Measurements from ENCODE around the gene CUEDC2.

DNA sequence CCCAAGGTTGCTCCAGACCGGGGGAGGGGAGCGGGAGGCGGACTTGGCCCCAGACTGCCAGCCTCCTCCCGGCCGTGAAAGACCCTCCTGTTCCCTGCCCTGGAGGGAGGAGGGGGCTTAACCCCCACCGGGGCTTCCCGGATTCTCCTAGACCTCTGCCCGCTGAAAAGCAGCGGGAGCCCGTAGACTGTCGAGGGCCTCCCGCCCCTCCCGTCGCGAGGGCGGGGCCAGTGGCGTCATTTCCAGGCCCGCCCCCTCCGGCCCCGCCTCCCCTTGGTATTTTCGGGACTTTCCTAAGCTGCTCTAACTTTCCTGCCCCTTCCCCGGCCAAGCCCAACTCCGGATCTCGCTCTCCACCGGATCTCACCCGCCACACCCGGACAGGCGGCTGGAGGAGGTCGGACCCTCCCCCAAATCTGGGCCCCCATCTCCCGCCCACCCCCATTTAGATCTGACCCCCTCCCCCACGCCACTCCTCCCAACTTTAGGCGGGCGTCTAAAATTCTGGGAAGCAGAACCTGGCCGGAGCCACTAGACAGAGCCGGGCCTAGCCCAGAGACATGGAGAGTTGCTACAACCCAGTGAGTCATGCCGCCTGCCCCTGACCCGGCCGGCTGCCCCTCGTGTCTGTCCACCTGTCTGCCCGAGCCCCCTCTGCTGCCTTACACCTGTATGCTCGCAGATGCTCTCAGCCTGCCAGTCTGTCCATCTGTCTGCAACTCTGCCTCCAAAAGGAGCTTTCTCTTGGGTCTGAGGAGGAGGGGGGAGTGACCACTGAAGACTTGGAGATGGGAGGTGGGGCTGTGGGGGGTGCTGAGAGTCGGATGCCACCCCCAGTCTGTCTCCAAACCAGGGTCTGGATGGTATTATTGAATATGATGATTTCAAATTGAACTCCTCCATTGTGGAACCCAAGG lies 36.7 kb downstream of the CUEDC2 start, which contains the start of gene NFKB2:
- TF ChIP-seq, protein P1, sequence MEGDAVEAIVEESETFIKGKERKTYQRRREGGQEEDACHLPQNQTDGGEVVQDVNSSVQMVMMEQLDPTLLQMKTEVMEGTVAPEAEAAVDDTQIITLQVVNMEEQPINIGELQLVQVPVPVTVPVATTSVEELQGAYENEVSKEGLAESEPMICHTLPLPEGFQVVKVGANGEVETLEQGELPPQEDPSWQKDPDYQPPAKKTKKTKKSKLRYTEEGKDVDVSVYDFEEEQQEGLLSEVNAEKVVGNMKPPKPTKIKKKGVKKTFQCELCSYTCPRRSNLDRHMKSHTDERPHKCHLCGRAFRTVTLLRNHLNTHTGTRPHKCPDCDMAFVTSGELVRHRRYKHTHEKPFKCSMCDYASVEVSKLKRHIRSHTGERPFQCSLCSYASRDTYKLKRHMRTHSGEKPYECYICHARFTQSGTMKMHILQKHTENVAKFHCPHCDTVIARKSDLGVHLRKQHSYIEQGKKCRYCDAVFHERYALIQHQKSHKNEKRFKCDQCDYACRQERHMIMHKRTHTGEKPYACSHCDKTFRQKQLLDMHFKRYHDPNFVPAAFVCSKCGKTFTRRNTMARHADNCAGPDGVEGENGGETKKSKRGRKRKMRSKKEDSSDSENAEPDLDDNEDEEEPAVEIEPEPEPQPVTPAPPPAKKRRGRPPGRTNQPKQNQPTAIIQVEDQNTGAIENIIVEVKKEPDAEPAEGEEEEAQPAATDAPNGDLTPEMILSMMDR (IDR thresholded peaks at IDR 0.05): no peak
- peak; percentile 77 to 78 for TF ChIP-seq POLR2A (IDR thresholded peaks at IDR 0.05)
